AG09319 (cell line): ENCODE measurements around the gene DCUN1D3.
"Not testable (repeated sequence)": the region's sequence is repeated elsewhere in the genome, so short reads cannot be mapped to it uniquely, and the experiment has no call there.

ENCODE experiments used
- DNase-seq: peaks from one replicate; pipeline ENCODE4 v3.0.0-alpha.2; 2010; ENCODE audit warnings: low read depth; ENCODE audit errors: extremely low read depth
- TF ChIP-seq, protein P1 (sequence below): IDR thresholded peaks from 2 replicates; pipeline ENCODE4 v1.5.1; 2011; ENCODE audit warnings: low read depth, mild to moderate bottlenecking, inconsistent platforms, low read length, moderate library complexity

Gene DCUN1D3

GRCh38 chr16:20867585-20867984 lies 32.6 kb downstream of the DCUN1D3 start:
- DNase-seq = no peak
- TF ChIP-seq, protein P1, sequence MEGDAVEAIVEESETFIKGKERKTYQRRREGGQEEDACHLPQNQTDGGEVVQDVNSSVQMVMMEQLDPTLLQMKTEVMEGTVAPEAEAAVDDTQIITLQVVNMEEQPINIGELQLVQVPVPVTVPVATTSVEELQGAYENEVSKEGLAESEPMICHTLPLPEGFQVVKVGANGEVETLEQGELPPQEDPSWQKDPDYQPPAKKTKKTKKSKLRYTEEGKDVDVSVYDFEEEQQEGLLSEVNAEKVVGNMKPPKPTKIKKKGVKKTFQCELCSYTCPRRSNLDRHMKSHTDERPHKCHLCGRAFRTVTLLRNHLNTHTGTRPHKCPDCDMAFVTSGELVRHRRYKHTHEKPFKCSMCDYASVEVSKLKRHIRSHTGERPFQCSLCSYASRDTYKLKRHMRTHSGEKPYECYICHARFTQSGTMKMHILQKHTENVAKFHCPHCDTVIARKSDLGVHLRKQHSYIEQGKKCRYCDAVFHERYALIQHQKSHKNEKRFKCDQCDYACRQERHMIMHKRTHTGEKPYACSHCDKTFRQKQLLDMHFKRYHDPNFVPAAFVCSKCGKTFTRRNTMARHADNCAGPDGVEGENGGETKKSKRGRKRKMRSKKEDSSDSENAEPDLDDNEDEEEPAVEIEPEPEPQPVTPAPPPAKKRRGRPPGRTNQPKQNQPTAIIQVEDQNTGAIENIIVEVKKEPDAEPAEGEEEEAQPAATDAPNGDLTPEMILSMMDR = no peak

- TF ChIP-seq, protein P1 = no peak
Observed at GRCh38 chr16:20866801-20867200, 33.4 kb downstream of the DCUN1D3 start.

GRCh38 chr16:20866145-20866772 lies 33.9 kb downstream of the DCUN1D3 start:
- DNase-seq = no peak
- TF ChIP-seq, protein P1 = no peak

More at GRCh38 chr16:20866801-20867200, 33.4 kb downstream of the DCUN1D3 start:
- no peak for DNase-seq

- TF ChIP-seq, protein P1 = no peak
- no peak for DNase-seq
Observed at GRCh38 chr16:20865420-20866131, 34.6 kb downstream of the DCUN1D3 start.

DNA sequence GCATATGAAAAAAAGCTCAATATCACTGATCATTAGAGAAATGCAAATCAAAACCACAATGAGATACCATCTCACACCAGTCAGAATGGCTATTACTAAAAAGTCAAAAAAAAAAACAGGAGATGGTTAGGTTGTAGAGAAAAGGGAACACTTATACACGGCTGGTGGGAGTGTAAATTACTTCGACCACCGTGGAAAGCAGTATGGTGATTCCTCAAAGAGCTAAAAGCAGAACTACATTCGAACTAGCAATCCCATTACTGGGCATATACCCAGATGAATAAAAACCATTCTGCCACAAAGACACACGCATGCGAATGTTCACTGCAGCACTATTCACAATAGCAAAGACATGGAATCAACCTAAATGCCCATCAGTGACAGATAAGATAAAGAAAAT lies 35.8 kb downstream of the DCUN1D3 start:
- DNase-seq = not testable (repeated sequence)

GRCh38 chr16:20862162-20862960 lies 37.8 kb downstream of the DCUN1D3 start:
- no peak for DNase-seq
- TF ChIP-seq, protein P1 = no peak

- DNase-seq = not testable (repeated sequence)
Observed at GRCh38 chr16:20860995-20861394, 39.2 kb downstream of the DCUN1D3 start.

GRCh38 chr16:20860361-20860760 lies 39.8 kb downstream of the DCUN1D3 start:
- no peak for DNase-seq
- TF ChIP-seq, protein P1 = no peak
